Spinal cord (tissue), 10 donors: ENCODE data around the gene CYSTM1. TPM values are rescaled to one million over a fixed set of nuclear protein-coding genes. Genes with fewer than 3 reads are reported as not detected.
A peak's percentile ranks its signal among the peaks of the same experiment; 100 is the strongest.

Experiments
- DNase-seq, 6 donors: peaks; one replicate each; pipeline versions ENCODE4 v3.0.0 to v3.0.0-alpha.2; 2013 to 2015; ENCODE audit warnings: low spot score in 6 of 6, low read depth in 4 of 6
- H3K27ac ChIP-seq: one replicate; pipeline ENCODE4 v1.5.1; 2013; ENCODE audit warnings: low read depth, low read length, control low read depth
- H3K27me3 ChIP-seq: one replicate; pipeline ENCODE4 v1.6.1; 2013; ENCODE audit warnings: low read length; ENCODE audit not compliant: control insufficient read depth, insufficient read depth
- H3K36me3 ChIP-seq: one replicate; pipeline ENCODE4 v1.6.1; 2013; ENCODE audit warnings: low read length; ENCODE audit not compliant: control insufficient read depth, insufficient read depth
- H3K4me1 ChIP-seq: one replicate; pipeline ENCODE4 v1.6.1; 2013; ENCODE audit warnings: low read length; ENCODE audit not compliant: control insufficient read depth, insufficient read depth
- H3K4me3 ChIP-seq: one replicate; pipeline ENCODE4 v1.5.1; 2013; ENCODE audit warnings: low read depth, low read length, control low read depth
- H3K9me3 ChIP-seq: one replicate; pipeline ENCODE4 v1.6.1; 2013; ENCODE audit warnings: low read length; ENCODE audit not compliant: control insufficient read depth, insufficient read depth
- WGBS: methylation state at CpG from one replicate; pipeline ENCODE4 v1.1.5; 2013; ENCODE audit warnings: missing lambda C conversion rate; ENCODE audit not compliant: insufficient coverage; 5-methylcytosine and 5-hydroxymethylcytosine counted together
- long read RNA-seq, 4 donors: transcript quantifications; one replicate each; lab custom pipeline, GENCODE V29; 2026
- polyA plus RNA-seq, 2 donors: library from polyadenylated mRNA; unstranded; fragments of 120-200 nt; gene quantifications; one replicate each; pipeline ENCODE4 v1.2.1, GENCODE V29; 2013; ENCODE audit not compliant: insufficient read length in 2 of 2
- total RNA-seq, 2 donors: library from RNA; depleted of rRNA in 1 of 2; stranded (reverse); fragments of 120-200 nt in 1 of 2; fragments of >200 nt in 1 of 2; gene quantifications; one replicate each; pipeline versions ENCODE4 v1.2.3 to v1.2.4, GENCODE V29; 2013 to 2014
- donor health status: healthy.

Gene CYSTM1
- total RNA-seq (10 to 100 TPM; 12.7 to 42.0 TPM), polyA plus RNA-seq (10 to 100 TPM; 25.2 to 27.2 TPM)
- long read RNA-seq, donor 1, transcript CYSTM1-201 (3 exons, 1,336 nt) = major isoform, 39 of 47 reads
- long read RNA-seq, donor 1, partial matches to known transcripts = 8 of 47 reads
- long read RNA-seq, donor 1, other reads (novel, unspliced or antisense) = 0 of 47 reads
- long read RNA-seq, donor 2, transcript CYSTM1-201 (3 exons, 1,336 nt) = major isoform, 8 of 8 reads
- long read RNA-seq, donor 2, partial matches to known transcripts = 0 of 8 reads
- long read RNA-seq, donor 2, other reads (novel, unspliced or antisense) = 0 of 8 reads
- long read RNA-seq, donor 3, transcript CYSTM1-201 (3 exons, 1,336 nt) = major isoform, 10 of 10 reads
- long read RNA-seq, donor 3, partial matches to known transcripts = 0 of 10 reads
- long read RNA-seq, donor 3, other reads (novel, unspliced or antisense) = 0 of 10 reads
- long read RNA-seq, donor 4, transcript CYSTM1-201 (3 exons, 1,336 nt) = major isoform, 55 of 68 reads
- long read RNA-seq, donor 4, partial matches to known transcripts = 13 of 68 reads
- long read RNA-seq, donor 4, other reads (novel, unspliced or antisense) = 0 of 68 reads

GRCh38 chr5:140174465-140175366 lies at the start of gene CYSTM1:
Gene CYSTM1, plus strand, starts transcription at chr5:140175188. Its CDS starts 19,278 bp downstream, at chr5:140194466.
- peak within 1 kb of the TSS; percentile 87 for H3K4me3 ChIP-seq
- peak within 1 kb of the TSS; percentile 84 for H3K27ac ChIP-seq
- H3K4me1 ChIP-seq = peaks cover 16% of the 10 kb centered on the region
- H3K36me3 ChIP-seq = no peaks in the 10 kb centered on the region
- no peaks in the 10 kb centered on the region for H3K9me3 ChIP-seq
- WGBS = under 1% methylated on average over 59 of the region's 61 CpGs
- peak; percentile 84 to 98 (median 90) for DNase-seq
- H3K27me3 ChIP-seq = no peaks in the 10 kb centered on the region

GRCh38 chr5:140125637-140126036 lies 49.4 kb upstream of the CYSTM1 start, which contains the start of gene IGIP:
Gene IGIP, plus strand, starts transcription at chr5:140125937. Its CDS starts 2,540 bp downstream, at chr5:140128477.
- WGBS = no CpG with 5 or more reads among the region's 4 CpGs
- Histone ChIP-seq H3K4me3 (no peak within 1 kb of the TSS), H3K9me3 (no peaks in the 10 kb centered on the region), H3K27ac (no peak within 1 kb of the TSS), H3K36me3 (no peaks in the 10 kb centered on the region), H3K4me1 (no peaks in the 10 kb centered on the region), H3K27me3 (no peaks in the 10 kb centered on the region)
- DNase-seq = no peak

- no peaks in the 10 kb centered on the region for H3K36me3 ChIP-seq
- DNase-seq = no peak
- H3K4me3 ChIP-seq = no peak overlapping the region
- H3K4me1 ChIP-seq = no peaks in the 10 kb centered on the region
- H3K27me3 ChIP-seq = no peaks in the 10 kb centered on the region
- no peaks in the 10 kb centered on the region for H3K9me3 ChIP-seq
- no peak overlapping the region for H3K27ac ChIP-seq
- WGBS = 90% methylated on average over 3 of the region's 6 CpGs
Measured at GRCh38 chr5:140126315-140127012, 48.5 kb upstream of the CYSTM1 start.

GRCh38 chr5:140128376-140128775 lies 46.6 kb upstream of the CYSTM1 start:
- H3K9me3 ChIP-seq = no peaks in the 10 kb centered on the region
- no peaks in the 10 kb centered on the region for H3K36me3 ChIP-seq
- no peak for DNase-seq
- WGBS = no CpG with 5 or more reads among the region's 5 CpGs
- no peaks in the 10 kb centered on the region for H3K4me1 ChIP-seq
- no peak overlapping the region for H3K27ac ChIP-seq
- H3K27me3 ChIP-seq = no peaks in the 10 kb centered on the region
- H3K4me3 ChIP-seq = no peak overlapping the region

- 50% methylated on average over 1 of the region's 5 CpGs for WGBS
- Histone ChIP-seq H3K4me3 (no peak overlapping the region), H3K27me3 (no peaks in the 10 kb centered on the region), H3K36me3 (no peaks in the 10 kb centered on the region), H3K4me1 (no peaks in the 10 kb centered on the region), H3K27ac (no peak overlapping the region), H3K9me3 (no peaks in the 10 kb centered on the region)
- no peak for DNase-seq
Measured at GRCh38 chr5:140130949-140131733, 43.8 kb upstream of the CYSTM1 start.

GRCh38 chr5:140131967-140132409 lies 43.0 kb upstream of the CYSTM1 start:
- H3K4me1 ChIP-seq = no peaks in the 10 kb centered on the region
- H3K36me3 ChIP-seq = no peaks in the 10 kb centered on the region
- no peak overlapping the region for H3K27ac ChIP-seq
- no peaks in the 10 kb centered on the region for H3K27me3 ChIP-seq
- H3K9me3 ChIP-seq = no peaks in the 10 kb centered on the region
- H3K4me3 ChIP-seq = no peak overlapping the region
- DNase-seq = no peak
- WGBS = no CpG with 5 or more reads among the region's 3 CpGs

- 96% methylated on average over 2 of the region's 4 CpGs for WGBS
- Histone ChIP-seq H3K9me3 (no peaks in the 10 kb centered on the region), H3K4me1 (no peaks in the 10 kb centered on the region), H3K4me3 (no peak overlapping the region), H3K27me3 (no peaks in the 10 kb centered on the region), H3K27ac (no peak overlapping the region), H3K36me3 (no peaks in the 10 kb centered on the region)
- DNase-seq = no peak
Measured at GRCh38 chr5:140133514-140134167, 41.3 kb upstream of the CYSTM1 start.

- WGBS = 93% methylated on average over 2 of the region's 2 CpGs
- Histone ChIP-seq H3K27me3 (no peaks in the 10 kb centered on the region), H3K36me3 (no peaks in the 10 kb centered on the region), H3K9me3 (no peaks in the 10 kb centered on the region), H3K4me3 (no peak overlapping the region), H3K27ac (no peak overlapping the region), H3K4me1 (no peaks in the 10 kb centered on the region)
- no peak for DNase-seq
Measured at GRCh38 chr5:140134277-140134935, 40.6 kb upstream of the CYSTM1 start.
